T-helper 1 cell (primary cell): ENCODE data around the gene ANKRD62.

Experiments used
- DNase-seq, 5 donors: peaks; one replicate each; pipeline ENCODE4 v3.0.0-alpha.2; 2012 to 2020
- total RNA-seq, 4 donors: gene quantifications; one replicate each; lab custom pipeline; 2026; lab: John Stamatoyannopoulos, UW

Gene ANKRD62
- total RNA-seq, result 0 reads per million in 4 donors

DNA sequence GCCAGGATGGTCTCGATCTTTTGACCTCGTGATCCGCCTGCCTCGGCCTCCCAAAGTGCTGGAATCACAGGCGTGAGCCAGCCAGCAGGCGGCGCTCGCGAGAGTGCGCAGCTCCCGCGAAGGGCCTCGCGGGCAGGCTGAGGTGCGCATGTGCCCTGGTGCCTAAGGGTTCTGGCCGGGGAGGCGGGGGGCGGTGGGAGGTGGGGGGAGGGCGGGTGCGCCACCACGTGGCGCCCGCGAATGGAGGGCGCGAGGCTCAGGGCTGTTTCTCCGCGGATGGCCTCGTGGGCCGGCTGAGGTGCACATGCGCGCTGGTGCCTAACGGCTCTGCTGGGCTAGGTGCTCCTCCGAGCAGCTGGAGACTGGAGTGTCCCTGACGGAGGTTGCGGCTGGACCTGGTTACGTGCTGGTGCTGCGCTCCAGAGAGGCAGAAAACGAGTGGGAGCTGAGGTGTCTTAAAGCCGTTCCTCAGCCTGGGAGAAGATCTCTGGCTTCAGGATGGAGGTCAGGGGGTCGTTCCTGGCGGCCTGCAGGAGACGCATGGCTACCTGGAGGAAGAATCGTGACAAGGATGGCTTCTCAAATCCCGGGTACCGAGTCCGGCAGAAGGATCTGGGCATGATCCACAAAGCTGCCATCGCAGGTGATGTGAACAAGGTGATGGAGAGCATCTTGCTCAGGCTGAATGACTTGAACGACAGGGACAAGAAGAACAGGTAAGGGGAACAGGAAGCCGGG is at the start of gene ANKRD62:
Gene ANKRD62, plus strand, starts transcription at position 324 of the 738 bp plus-strand sequence. Its CDS starts 175 bp downstream, at position 499.
- DNase-seq, result no peak

DNA sequence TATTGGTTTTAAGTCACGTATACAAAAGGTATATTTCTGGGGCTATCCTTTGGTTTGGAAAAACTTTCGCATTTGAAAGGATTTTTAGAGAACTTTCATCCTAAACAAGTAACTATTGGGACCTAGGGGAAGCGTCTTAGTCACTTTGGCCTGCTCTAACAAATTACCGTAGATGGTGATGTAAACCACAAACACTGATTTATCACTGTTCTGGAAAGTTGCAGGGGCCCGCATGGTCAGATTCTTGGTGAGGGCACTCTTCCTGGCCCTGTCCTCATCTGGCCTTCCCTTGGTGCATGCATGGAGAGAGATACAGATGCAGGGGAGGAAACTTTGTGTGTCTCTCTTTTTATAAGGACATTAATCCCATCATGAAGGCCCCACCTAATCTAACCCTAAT is 49.1 kb upstream of the ANKRD62 start:
- no peak for DNase-seq

DNA sequence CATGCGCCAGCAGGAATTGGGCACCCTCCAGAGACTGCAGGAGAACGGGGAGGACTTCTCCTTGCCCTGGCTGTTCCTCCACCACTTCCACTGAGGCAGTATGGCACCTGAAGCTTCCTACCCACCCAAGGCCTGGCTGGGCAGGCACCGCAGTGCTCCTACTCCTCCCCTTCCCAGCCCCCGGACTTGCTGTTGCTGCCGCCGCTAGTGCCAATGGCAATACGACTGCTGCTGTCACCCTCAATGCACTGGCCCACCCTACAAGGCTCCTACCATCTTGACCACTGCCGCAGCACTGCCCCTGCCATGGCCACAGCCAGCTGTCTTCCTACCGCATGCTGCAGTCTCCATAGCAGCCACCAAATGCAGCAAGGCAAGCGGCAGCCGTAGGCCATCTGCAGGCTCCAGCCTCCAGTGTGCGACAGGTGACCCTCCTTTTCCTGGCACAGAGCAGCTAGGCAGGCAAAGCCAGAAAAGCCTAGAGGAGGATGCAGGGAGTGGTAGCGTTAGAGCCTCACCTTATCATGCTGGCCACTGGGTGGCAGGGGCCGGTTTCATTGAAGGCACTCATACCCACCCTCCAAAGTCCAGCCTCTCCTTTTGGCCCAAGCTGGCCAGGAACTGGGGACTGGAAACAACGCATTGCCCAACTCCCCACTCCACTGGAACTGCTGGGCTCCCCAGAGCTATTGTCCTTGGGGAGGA is 47.4 kb upstream of the ANKRD62 start:
- no peak for DNase-seq

DNA sequence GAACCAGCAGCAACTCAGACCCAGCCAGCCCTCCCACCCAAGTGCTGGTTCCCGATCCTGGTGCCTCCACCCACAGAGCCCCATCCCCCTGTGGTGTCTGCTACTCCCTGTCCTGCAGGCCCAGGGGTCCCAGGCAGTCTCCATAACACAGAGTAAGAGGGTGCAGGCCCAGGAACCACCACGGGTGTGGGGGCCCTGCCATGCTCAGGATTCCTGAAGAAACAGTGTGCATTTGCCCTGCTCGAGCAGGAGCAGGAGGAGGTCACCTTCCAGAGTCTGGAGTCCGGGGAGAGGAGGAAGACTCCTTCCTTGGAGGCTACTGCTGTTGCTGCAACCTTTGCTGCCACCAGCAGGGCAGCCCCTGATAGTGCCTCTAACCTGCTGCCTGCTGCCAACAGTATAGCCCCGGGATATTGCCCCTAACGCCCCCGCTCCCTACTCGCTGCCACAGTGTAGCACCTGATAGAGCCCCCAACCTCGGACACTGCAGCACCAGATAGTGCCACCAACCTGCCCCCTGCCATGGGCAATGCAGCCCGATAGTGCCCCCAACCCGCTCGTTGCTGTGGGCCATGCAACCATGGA is 46.8 kb upstream of the ANKRD62 start:
- DNase-seq, result no peak

DNA sequence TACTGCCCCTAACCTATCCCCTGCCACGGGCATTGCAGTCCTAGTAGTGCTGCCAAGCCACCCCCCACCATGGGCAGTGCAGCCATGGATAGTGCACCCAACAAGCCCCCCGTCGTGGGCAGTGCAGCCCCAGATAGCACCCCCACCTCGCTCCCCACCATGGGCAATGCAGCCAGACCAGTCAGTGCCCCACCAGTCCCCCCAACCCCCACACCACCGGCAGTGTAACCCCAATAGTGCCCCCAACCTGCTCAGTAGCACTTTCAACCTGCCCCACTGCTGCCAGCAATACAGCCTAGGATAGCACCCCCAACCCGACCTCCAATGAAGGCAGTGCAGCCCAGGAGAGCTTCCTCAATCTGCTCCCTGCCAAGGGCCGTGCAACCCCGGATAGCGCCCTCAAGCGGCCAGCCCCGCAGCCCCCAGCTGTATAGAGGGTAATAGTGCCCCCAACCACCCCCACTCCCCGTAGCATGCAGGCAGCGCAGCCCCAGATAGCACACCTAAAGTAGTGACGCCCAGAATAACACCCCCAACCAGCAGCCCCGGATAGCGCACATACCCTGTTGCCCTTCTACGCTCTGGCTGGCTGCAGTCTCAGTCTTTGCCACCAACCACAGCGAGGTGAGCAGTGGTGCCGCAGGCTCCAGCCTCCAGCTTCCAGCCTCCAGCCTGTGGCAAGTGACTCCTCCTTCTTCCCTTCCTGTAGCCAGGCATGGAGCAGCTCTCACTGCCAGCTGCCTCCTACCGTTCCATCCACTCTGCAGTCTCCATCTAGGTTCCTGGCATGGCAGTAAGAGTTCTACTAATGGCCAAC is 45.4 kb upstream of the ANKRD62 start:
- DNase-seq, result no peak

DNA sequence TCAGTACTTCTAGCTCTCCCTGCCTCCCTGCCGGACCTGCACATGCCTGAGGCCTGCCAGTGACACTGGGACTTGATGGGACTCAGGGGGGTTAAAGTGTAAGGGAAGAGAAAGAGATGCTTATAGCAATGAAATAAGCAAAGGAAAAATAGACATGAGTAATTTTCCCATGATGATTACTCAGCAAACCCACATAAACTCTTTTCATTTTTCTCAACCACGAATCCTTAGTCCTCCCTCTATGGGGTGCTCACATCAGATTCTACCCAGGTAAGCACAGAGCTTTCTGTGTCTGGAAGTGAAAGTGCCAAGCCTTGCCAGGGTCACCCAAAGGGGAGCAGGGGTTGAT is 44.8 kb upstream of the ANKRD62 start:
- no peak for DNase-seq

DNA sequence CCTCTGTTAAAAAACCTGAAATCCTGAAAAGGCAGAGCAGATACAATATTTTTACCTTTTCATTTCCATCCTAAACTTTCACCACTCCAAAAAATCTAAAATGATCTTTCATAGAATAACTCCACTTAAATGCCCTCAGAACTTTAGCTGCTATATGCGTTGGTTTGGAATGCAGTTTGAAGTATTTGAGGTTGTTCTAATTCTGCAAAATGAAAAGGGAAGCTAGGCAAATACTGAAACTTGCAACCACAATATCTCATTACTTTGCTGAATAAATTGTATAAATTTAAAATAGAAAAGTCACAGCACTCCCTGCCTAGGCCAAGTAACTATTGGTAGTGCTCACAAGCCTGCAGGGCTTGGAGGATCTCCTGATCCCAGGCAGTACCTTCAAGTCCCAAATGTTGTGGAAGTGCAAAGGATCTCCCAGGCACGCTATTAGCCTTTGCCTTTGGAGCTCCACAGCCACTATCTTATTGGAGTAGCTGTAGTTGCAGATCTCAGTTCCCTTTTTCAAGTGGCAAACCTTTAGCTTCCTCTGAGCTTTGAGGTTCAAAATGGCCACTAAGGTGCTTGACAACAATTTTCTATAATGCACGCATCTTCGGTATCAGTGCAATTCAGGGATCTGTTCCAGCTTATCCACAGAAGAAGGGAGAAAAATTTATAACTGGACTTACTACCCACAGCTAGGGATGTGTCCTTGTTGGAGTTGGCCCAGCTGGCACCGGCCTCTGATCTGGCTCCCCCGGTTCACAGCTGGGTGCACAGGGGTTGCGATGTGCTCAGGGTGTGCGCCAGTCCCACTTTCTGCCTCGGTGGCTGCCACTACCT is 43.4 kb upstream of the ANKRD62 start:
- no peak for DNase-seq

DNA sequence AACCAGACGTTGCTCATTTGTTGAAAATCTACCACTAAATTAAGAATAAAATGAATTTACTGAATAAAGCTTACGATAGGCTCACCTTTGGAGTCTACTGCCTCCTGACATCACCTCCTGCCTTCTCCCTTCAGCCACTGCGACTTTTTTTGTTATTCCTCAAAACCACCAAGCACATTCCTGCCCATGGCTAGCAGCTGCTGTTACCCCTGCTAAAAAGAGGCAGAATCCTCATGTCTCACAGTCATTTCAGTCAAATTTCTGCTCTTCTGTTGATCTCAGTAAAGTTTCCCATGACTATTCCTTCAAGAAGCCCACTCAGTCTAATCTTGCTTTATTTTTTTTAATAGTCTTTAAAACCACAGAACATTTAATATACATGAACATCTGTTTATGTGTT is 40.8 kb upstream of the ANKRD62 start:
- no peak for DNase-seq

DNA sequence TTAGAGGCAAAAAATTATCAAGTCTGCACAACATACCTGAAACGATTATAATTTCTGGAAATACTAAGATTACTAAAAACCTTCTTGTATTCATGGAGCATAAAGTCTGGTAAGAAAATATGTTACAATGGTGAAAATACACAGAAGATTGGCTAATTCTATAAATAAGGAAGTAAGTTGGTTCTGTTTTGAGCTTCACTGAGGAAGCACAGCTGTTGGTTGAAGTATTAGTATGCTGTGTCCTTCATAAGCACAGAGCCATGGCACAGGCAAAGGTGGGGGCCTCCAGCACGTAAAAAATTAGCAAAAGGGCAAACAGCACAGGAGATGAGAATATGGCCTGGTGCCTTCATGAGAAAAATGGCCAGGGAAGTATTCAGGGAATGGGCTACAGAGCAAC is 40.4 kb upstream of the ANKRD62 start:
- no peak for DNase-seq

DNA sequence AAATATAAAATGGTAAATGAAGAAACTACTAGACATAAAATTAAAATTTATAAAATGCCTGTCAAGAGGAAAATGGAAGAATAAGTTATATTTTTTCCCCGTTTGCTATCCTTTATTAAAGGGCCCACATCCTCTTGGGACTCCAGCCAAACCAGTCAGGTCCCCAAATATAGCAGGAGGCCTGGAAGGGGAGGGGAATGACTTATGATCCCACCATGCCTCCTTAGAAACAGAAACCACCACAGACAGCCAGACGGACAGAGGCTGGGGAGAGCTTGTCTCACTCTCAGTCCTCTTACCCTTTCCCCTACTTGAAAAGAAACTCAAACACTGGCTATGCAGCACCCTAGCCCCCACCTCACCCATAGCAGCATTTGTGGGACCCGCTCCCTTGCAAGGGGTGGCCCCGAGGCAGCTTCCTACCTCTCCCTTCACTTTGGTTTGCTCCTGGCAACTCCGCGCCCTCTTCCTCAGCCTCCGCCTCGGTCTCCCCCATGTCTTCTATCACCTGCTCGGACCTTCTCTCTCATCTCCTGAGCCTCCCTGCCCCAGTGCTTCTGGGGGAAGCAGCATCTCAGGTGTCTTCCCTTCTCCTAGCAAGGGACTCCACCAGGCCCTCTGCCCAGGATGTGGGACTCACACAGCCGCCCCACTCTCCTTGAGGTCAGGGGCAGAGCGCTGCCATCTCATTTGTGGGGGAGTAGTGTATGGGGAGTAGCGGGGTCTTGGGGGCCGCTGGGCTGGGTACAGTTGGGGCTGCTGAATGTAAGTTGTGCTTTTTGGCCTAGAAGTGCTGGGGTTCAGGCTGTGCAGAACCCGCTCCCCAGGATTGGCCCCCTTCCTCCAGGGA is 37.4 kb upstream of the ANKRD62 start:
- no peak for DNase-seq

DNA sequence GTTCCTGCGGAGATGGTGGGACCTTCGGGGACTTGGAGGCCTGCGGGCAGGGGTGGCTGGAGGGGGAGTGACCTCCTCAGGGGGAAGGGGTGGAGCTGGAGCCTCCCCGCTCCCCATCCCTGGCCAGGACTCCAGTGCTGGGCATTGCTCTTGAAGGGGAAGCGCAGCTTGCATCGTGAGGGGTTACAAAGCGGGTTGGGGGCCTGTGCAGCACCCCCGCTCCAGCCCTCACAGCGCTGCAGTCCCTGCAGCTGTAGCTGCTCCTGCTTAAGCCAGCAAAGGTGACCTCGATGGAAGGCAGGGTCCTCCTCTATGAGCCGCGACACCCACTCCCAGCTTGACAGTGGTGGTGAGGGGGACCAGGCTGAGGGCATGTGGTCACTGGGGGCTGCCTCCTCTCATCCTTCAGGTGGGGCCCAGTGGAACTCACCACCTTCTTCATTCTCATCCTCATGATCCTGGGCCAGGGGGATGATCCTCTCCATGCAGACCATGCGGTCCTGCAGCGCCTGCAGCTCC is 36.7 kb upstream of the ANKRD62 start:
- DNase-seq, result no peak

DNA sequence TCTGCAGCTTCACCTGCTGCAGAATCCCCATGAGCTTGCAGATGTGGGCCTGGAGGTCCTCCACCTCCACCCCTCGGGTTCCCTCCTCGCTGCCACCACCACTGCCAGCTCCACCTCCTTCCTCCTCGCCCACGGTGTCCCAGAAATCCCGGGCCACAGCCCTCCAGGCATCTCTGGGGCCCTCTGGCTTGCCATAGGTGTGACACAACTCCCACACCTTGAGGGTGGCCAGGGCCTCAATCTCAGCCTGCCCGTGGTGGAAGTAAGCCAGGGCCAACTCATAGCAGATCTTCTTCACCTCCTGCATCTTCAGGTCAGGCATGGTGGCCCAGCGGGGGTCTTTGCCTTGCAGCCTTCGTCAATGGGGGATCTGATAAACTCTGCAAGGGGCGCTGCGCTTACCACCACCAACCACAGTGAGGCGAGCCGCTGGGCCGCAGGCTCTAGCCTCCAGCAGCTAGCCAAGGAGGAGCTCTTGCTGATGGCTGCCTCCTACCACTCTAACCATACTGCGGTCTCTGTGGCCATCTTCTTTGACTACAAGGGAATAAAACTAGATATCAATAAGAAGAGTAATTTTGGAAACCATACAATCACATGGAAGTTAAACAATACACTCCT is 36.1 kb upstream of the ANKRD62 start:
- no peak for DNase-seq

DNA sequence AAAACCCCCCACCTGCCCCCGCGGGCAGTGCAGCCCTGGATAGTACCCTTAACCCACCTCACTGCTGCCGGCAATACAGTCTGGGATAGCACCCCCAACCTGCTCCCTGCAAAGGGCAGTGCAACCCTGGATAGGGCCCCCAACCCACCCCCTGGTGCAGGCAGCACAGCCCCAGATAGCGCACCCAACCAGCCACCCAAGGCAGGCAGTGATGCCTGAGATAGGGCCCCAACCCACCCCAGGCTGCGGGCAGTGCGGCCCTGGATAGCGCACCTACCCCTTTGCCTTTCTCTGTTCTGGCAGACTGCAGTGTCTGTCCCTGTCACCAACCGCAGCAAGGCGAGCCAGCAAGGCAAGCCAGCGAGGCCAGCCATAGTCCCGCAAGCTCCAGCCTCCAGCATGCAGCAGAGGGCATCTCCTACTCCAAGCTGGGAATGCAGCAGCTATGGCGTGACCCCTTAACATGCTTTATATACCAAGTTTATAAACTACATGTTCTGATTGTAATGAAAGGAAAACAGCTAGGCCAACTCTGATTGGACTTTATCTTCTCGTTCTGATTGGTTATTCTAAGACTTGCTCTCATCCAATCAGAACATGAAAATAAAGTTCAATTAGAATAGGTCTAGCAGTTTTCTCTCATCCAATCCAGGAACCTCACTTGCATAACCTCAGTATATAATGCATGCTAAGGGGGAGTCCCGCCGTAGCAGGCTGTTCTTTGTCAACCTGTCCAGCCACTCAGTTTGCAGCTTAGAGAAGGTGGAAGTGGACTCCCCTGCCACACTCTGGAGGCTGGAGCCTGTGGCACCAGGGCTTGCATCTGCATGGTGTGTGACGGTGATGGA is 34.1 kb upstream of the ANKRD62 start:
- no peak for DNase-seq

DNA sequence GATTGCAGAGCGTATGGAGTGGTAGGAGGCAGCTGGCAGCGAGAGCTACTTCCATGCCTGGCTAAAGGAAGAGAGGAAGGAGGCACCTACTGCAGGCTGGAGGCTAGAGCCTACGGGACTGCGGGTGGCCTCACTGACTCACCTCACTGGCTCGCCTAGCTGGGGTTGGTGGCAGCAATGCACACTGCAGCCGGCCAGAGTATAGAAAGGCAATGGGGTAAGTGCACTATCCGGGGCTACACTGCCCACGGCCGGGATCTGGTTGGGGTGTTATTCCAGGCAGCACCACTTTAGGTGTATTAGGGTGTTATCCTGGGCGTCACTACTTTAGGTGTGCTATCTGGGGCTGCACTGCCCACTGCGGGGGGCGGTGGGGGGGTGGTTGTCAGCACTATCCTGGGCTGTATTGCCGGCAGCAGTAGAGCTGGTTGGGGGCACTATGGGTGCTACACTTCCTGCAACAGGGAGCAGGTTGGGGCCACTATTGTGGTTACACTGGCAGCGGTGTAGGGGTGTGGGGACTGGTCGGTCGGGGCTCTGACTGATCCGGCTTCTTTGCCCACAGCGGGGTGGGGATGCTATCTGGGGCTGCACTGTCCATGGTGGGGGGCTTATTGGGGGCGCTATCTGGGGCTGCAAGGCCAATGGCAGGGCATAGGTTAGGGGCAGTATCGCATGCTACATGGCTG is 33.3 kb upstream of the ANKRD62 start:
- no peak for DNase-seq

DNA sequence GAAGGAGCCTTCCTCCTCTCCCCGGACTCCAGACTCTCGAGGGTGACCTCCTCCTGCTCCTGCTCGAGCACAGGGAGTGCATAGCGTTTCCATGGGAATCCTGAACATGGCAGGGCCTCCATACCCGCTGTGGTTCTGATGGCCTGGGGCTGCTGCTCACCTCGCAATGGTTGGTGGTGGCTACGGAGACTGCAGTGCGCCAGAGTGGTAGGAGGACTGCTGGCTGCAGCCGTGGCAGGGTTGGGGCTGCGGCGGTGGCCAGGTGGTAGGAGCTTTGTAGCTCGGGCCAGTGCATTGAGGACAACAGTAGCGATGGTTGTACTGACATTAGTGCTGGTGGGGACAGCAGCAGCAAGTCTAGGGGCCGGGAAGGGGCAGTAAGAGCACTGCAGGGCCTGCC is 32.0 kb upstream of the ANKRD62 start:
- no peak for DNase-seq

DNA sequence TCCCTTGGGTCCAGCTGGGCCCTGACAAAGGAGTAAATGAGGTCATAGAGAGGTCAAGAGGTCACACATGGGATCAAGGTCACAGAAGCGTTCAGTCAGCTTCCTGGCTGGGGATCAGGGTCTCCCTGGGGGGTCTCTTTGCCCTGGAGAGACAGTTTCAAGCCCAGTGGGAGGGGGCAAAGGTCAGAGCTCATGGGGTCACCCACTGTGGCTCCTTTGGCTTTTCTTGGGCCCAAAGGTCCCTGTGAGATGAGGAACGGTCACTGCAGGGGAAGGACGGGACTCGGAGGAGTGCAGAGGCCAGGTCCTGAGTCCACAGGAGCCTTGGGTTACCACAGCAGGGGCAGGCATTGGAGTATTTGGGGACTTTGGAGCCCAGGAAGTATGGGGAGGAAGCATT is 30.7 kb upstream of the ANKRD62 start:
- DNase-seq, result no peak

DNA sequence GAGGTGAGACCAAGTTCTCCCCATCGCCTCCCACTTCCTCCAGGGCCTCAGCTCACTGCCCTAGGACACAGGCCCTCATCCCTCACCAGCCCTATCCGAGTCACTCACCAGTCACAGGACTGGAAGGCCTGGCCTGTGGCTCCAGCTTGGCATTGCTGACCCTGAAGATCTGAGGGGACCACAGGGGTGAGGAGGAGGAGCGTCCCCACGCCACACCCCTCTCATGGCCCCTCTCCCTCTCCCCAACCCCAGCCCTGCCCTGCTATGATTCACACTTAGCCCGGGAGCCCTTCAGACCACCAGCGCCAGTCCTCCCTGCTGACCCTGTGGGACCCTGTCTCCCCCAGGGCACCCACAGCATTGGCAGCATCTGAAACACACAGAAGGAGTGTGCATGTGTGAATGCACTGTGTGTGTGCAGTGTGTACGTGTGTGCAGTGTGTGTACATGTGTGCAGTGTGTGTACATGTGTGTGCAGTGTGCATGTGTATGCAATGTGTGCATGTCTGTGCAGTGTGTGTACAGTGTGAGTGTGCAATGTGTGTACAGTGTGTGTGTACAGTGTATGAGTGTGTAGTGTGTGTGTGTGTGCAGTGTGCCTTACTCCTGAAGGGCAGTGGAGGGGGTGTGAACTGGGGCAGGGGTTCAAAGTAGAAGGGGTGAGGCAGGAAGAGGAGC is 29.4 kb upstream of the ANKRD62 start:
- DNase-seq, result no peak

DNA sequence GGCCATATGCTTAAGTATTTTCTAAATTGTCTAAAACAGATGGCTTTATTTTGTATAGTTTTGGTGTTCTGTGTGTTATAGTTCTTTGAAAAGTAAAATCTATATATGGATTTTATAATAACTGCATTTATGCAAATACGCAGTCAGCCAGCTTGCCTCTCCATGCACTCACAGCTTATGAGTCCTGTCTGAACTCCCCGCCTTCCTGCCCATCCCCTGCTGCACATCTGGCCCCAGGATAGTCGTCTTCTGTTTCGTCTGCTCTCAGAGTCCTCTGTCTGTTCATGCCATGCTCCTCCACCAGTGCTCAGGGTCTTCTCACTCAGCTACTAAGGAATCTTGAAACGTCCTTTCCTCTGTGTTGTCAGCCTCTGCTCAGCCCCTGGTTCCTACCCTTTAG is 28.2 kb upstream of the ANKRD62 start:
- DNase-seq, result no peak
